Omental fat pad (tissue), 4 donors: Measurements from ENCODE around the gene ZNF462. TPM values are rescaled to one million over a fixed set of nuclear protein-coding genes. Genes with fewer than 3 reads are reported as not detected.

Source experiments
- ATAC-seq: fragments of 150-250 bp; one replicate; pipeline ENCODE4 v1.9.1; 2016; ENCODE audit warnings: mild to moderate bottlenecking, moderate library complexity; ENCODE audit not compliant: low FRiP score
- DNase-seq: peaks from one replicate; pipeline ENCODE4 v3.0.0-alpha.2; 2019; ENCODE audit warnings: low spot score
- total RNA-seq, 4 donors: library from RNA; depleted of rRNA; stranded (reverse); fragments of >200 nt; gene quantifications; one replicate each; pipeline ENCODE4 v1.1.0, GENCODE V29; 2016
- TF ChIP-seq, protein P1 (sequence below), 3 donors: fragments of 450-650 bp; IDR thresholded peaks; one replicate each; pipeline ENCODE4 v1.5.1; 2016 to 2017; ENCODE audit warnings: antibody characterized with exemption in 3 of 3, mild to moderate bottlenecking in 3 of 3, moderate library complexity in 2 of 3

The ZNF462 gene
- total RNA-seq, 4 donors from 2014 or later: 16.2 to 18.5 (median 16.7) TPM

DNA sequence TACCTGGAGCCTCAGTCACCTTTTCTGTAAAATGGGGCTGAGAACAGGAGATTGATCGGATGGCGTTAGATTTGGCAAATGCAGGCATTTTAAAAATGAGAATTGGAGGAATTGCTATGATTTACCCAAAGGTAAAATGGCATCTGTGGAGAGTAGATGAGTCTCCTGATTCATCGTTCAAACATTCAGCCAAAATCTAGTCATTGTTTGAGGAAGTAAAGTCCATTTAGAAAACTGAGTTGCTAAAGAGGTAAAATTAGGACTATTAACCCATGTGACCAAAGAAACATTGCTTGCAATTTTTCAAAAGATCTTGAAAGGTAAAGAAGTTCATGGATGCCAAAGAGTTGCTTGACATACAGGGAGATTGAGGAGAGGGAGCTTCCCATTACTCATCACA, 69.7 kb downstream of the ZNF462 start:
- TF ChIP-seq, protein P1, sequence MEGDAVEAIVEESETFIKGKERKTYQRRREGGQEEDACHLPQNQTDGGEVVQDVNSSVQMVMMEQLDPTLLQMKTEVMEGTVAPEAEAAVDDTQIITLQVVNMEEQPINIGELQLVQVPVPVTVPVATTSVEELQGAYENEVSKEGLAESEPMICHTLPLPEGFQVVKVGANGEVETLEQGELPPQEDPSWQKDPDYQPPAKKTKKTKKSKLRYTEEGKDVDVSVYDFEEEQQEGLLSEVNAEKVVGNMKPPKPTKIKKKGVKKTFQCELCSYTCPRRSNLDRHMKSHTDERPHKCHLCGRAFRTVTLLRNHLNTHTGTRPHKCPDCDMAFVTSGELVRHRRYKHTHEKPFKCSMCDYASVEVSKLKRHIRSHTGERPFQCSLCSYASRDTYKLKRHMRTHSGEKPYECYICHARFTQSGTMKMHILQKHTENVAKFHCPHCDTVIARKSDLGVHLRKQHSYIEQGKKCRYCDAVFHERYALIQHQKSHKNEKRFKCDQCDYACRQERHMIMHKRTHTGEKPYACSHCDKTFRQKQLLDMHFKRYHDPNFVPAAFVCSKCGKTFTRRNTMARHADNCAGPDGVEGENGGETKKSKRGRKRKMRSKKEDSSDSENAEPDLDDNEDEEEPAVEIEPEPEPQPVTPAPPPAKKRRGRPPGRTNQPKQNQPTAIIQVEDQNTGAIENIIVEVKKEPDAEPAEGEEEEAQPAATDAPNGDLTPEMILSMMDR (IDR thresholded peaks at IDR 0.05): no peak
- ATAC-seq: no peak
- DNase-seq: no peak

DNA sequence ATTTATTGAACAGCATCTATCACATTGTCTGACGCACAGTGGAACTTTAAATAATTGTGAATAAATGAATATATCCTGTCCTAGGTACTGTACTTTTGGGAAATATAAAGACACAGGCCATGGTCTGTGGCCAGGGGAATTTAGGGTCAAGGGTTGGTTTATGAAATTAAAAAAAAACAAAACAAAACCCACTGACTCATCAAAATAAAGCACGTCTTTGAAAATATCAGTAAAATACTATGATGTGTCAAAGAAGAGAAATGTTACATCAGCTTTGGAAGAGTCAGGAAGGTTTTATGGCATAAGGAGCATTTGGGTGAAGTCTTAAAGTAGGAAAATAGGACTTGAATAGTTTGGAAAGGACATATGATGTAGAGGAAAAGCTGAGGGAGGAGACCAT, 70.5 kb downstream of the ZNF462 start:
- TF ChIP-seq, protein P1 (IDR thresholded peaks at IDR 0.05): no peak
- ATAC-seq (no peak), DNase-seq (no peak)

DNA sequence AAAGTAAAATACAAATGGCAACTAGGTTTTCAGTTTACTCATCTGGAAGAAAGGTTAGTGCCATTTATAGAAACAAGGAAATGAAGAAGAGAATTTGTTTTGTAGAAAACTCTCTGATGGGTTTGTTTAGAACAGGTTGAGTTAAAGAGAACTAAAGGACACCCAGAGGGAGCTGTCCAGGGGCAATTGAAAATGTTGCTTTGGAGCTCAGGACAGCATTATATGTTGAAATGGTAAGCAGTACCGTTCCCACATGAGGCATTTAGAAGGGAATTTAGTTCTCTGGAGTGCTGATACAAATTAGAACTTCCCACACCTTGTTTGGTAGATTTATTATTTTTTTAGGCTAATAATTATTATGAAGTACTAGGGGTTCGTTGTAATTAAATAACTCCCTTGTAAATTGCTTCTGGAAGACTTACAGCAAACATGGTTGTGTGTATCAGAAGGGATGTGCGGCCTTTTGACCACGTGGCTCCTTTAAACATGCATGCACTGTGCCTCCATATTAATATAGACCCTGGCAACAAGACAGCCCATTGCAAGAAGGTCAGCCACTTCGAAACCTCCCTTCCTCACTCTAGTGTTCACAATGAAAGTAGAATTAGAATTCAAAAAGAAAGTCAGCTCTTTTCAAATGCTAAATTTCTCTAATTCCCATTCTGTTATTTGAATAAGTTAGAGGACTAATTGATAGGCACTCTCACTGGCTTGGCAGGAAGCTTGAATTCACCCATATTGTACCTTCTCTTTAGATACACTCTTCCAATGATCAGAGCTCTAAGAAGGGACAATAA, 71.7 kb downstream of the ZNF462 start:
- ATAC-seq (no peak), DNase-seq (no peak)
- TF ChIP-seq, protein P1 (IDR thresholded peaks at IDR 0.05): no peak

DNA sequence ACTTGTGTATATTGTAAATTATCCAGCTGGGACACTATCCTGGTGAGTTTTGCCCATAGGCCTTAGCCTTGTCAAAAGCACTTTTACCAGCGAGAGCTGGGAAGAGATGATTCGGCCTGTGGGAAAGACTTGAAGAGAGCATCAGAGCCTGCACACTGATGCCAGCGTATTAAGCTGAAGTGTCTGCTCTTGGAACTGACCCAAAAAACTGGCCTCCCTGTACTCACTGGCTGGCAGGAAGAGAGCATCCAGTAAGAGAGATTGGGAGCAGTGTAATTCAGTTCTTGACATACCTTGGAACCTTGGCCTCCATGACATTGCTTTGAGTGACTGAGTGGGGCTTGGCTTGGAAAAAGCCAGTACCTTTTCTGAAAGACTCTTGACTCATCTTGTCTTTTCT, 73.7 kb downstream of the ZNF462 start:
- ATAC-seq: no peak
- TF ChIP-seq, protein P1 (IDR thresholded peaks at IDR 0.05): no peak
- no peak for DNase-seq

DNA sequence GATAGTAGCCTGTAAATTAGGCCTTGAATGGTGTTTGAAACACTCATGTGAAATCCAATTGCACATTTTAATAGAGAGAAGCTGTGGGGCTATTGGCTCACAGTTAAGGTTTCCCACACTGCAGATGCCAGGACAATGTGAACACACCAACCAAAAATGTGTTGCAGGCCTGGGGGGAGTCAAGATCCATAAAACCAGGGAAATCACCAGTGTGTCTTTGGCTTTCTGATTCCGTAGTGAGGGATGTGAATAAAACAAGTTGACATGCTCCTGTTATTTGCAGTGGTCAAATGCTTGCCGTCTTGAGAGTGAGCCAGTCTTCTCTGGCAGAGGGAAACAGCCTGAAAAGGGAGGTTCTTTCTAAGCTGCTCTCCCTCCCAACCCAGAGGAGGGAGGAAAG, 79.0 kb downstream of the ZNF462 start:
- DNase-seq: no peak
- ATAC-seq: no peak
- TF ChIP-seq, protein P1 (IDR thresholded peaks at IDR 0.05): no peak

DNA sequence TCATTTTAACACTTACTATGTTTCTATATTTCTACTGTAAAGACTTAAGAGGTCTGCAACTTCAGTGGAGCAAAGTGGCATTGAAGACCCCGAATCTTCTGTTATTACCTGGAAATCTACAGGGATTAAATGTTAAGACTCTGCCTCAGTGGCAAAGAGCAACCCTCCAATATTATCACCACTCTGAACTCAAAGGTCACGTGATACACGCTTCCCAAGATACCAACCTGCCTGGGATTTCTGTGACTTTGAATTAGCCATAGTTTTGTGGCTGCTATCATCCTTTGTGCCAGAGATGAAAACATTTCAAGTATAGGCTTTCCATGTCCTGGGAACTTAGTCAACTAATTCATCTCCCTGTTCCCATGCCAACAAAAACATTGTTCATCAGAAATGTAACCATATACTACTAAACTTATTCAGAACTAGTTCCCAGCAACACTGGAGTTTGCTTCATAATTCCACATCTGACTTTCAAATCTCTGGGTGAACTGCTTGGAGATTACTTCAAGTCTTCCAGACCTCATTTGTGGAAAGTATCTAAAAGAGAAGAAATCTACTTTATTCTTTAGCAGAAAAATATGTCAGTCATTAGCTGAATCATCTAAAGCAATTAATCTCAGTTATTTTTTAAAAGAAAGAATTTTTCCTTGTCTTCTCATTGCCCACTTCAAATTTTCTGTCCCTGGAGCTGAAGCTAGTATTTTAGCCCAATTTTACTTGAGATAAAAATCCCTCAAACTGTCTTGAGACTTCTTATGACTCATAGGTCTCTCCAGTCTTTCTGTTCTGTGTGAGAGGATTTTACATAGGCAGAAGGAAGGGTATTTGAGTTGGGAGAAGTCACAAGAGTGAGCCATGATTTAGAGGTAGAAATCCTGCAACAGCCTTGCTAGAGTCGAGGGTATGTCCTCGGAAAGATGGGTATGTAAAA, 83.0 kb downstream of the ZNF462 start:
- TF ChIP-seq, protein P1 (IDR thresholded peaks at IDR 0.05): no peak
- no peak for ATAC-seq
- no peak for DNase-seq
